Caco-2 (cell line): ENCODE measurements around the gene OVOL3. TPM values are rescaled to one million over a fixed set of nuclear protein-coding genes. Genes with fewer than 3 reads are reported as not detected.
A peak's percentile ranks its signal among the peaks of the same experiment; 100 is the strongest.

Source experiments
- BruUV-seq: library from RNA; stranded (reverse); fragments of 400-500 nt; replicated peaks from 2 replicates; lab custom pipeline; 2021; lab: Mats Ljungman, UMichigan
- CTCF ChIA-PET: fragments of 300-600 bp; sonication (Branson Sonifier 250); formaldehyde crosslinking; loops from one replicate; lab custom pipeline; 2022; ENCODE audit warnings: antibody characterized with exemption; lab: Charles Lee
- POLR2A ChIA-PET: fragments of 300-600 bp; sonication (Branson Sonifier 250); formaldehyde crosslinking; loops from one replicate; lab custom pipeline; 2022; ENCODE audit warnings: antibody characterized with exemption; lab: Charles Lee
- DNase-seq, 2 experiments: peaks; one replicate each; pipeline versions ENCODE4 v3.0.0 to v3.0.0-alpha.2; 2020 to 2022
- H3K27me3 ChIP-seq: replicated peaks from 2 replicates; pipeline ENCODE4 v1.6.0; 2011; ENCODE audit warnings: low read length; ENCODE audit not compliant: control insufficient read depth, insufficient read depth
- H3K36me3 ChIP-seq: 2 replicates; pipeline ENCODE4 v1.5.1; 2011; ENCODE audit warnings: low read length; ENCODE audit not compliant: control insufficient read depth, insufficient read depth
- H3K4me1 ChIP-seq: fragments of 250-450 bp; sonication (Bioruptor Pico); 2 replicates; pipeline ENCODE4 v1.5.1; 2020; ENCODE audit warnings: mild to moderate bottlenecking
- H3K4me3 ChIP-seq: 2 replicates; pipeline ENCODE4 v1.5.1; 2011; ENCODE audit warnings: low read depth, mild to moderate bottlenecking, control low read depth, low read length
- H3K9me3 ChIP-seq: fragments of 250-450 bp; sonication (Bioruptor Pico); 2 replicates; pipeline ENCODE4 v1.5.1; 2020; ENCODE audit warnings: mild to moderate bottlenecking, moderate library complexity
- H3K27ac Mint-ChIP-seq: one replicate; pipeline ENCODE4 v1.8.0; 2022; ENCODE audit warnings: mixed read lengths; ENCODE audit not compliant: unreplicated experiment
- H3K27me3 Mint-ChIP-seq: one replicate; pipeline ENCODE4 v1.8.0; 2022; ENCODE audit warnings: mixed read lengths; ENCODE audit not compliant: insufficient read depth, unreplicated experiment
- H3K36me3 Mint-ChIP-seq: one replicate; pipeline ENCODE4 v1.8.0; 2022; ENCODE audit warnings: mild to moderate bottlenecking, mixed read lengths; ENCODE audit not compliant: insufficient read depth, unreplicated experiment
- H3K4me1 Mint-ChIP-seq: one replicate; pipeline ENCODE4 v1.8.0; 2022; ENCODE audit warnings: low read depth, mixed read lengths; ENCODE audit not compliant: unreplicated experiment
- H3K4me3 Mint-ChIP-seq: one replicate; pipeline ENCODE4 v1.8.0; 2022; ENCODE audit warnings: mild to moderate bottlenecking, moderate library complexity, mixed read lengths; ENCODE audit not compliant: unreplicated experiment
- H3K9me3 Mint-ChIP-seq: one replicate; pipeline ENCODE4 v1.8.0; 2022; ENCODE audit warnings: mixed read lengths; ENCODE audit not compliant: unreplicated experiment
- CTCF ChIP-seq, 2 experiments: fragments of 200-600 bp in 1 of 2; IDR thresholded peaks; 1 replicate in 1 of 2; 2 replicates in 1 of 2; pipeline versions ENCODE4 v1.5.1 to v1.8.0; 2011 to 2022; ENCODE audit warnings: antibody characterized with exemption in 1 of 2, control low read depth in 1 of 2, inconsistent platforms in 1 of 2, low read depth in 1 of 2, low read length in 1 of 2, mild to moderate bottlenecking in 1 of 2, moderate library complexity in 1 of 2; ENCODE audit not compliant: insufficient read depth in 1 of 2, severe bottlenecking in 1 of 2, unreplicated experiment in 1 of 2
- intact Hi-C: fragments of 100-400 bp; cut with micrococcal nuclease; formaldehyde crosslinking; loops from one replicate; pipeline ENCODE4 v1.10.0; 2022; ENCODE audit not compliant: unreplicated experiment
- total RNA-seq: library from RNA; stranded (reverse); gene quantifications from 2 replicates; pipeline ENCODE4 v1.2.3, GENCODE V29; 2022

Gene OVOL3
- total RNA-seq, 1 experiment from 2014 or later = not detected

GRCh38 chr19:36111200-36111539, 227 bp downstream of the OVOL3 start:
- CTCF ChIA-PET = no interaction called here
- H3K4me3 Mint-ChIP-seq = no peak overlapping the region
- no peak overlapping the region for H3K27ac Mint-ChIP-seq

GRCh38 chr19:36112678-36113077, 1.7 kb downstream of the OVOL3 start:
- no TSS peak for BruUV-seq
- DNase-seq = no peak
- Mint-ChIP-seq H3K27me3 (no peaks in the 10 kb centered on the region), H3K4me3 (peak overlapping the region; percentile 92), H3K27ac (peak overlapping the region; percentile 62), H3K4me1 (peaks cover 18% of the 10 kb centered on the region), H3K36me3 (peaks cover 55% of the 10 kb centered on the region), H3K9me3 (no peaks in the 10 kb centered on the region)
- intact Hi-C loops = no loop called here
- CTCF ChIA-PET = no interaction called here
- TF ChIP-seq CTCF (IDR thresholded peaks at IDR 0.05; ENCODE audit: insufficient read depth in 1 of 2, low read depth in 1 of 2, low read length in 1 of 2, severe bottlenecking in 1 of 2, unreplicated experiment in 1 of 2) = no peak
- POLR2A ChIA-PET = no interaction called here
- Histone ChIP-seq H3K36me3 (peaks cover 8% of the 10 kb centered on the region; the same call in 1 of the 2 replicates), H3K4me3 (no peak overlapping the region), H3K4me1 (peaks cover 7% of the 10 kb centered on the region; the same call in 1 of the 2 replicates), H3K9me3 (no peaks in the 10 kb centered on the region), H3K27me3 (no peaks in the 10 kb centered on the region)

More at GRCh38 chr19:36111200-36111539, 227 bp downstream of the OVOL3 start:
- peaks cover 6% of the 10 kb centered on the region; the same call in 1 of the 2 replicates for H3K4me1 ChIP-seq
- H3K9me3 Mint-ChIP-seq = no peaks in the 10 kb centered on the region
- no peaks in the 10 kb centered on the region for H3K9me3 ChIP-seq
- H3K36me3 ChIP-seq = peaks cover 8% of the 10 kb centered on the region; the same call in 1 of the 2 replicates
- no peak overlapping the region for H3K4me3 ChIP-seq
- H3K27me3 ChIP-seq = no peaks in the 10 kb centered on the region
- TF ChIP-seq CTCF (IDR thresholded peaks at IDR 0.05; ENCODE audit: insufficient read depth in 1 of 2, low read depth in 1 of 2, low read length in 1 of 2, severe bottlenecking in 1 of 2, unreplicated experiment in 1 of 2) = no peak
- H3K27me3 Mint-ChIP-seq = no peaks in the 10 kb centered on the region
- no TSS peak for BruUV-seq
- DNase-seq = no peak
- intact Hi-C loops = no loop called here
- H3K36me3 Mint-ChIP-seq = peaks cover 50% of the 10 kb centered on the region
- POLR2A ChIA-PET = no interaction called here
- H3K4me1 Mint-ChIP-seq = peaks cover 8% of the 10 kb centered on the region

- intact Hi-C loops = no loop called here
- no peak for TF ChIP-seq CTCF (IDR thresholded peaks at IDR 0.05; ENCODE audit: insufficient read depth in 1 of 2, low read depth in 1 of 2, low read length in 1 of 2, severe bottlenecking in 1 of 2, unreplicated experiment in 1 of 2)
- ChIA-PET CTCF (no interaction called here), POLR2A (no interaction called here)
- Histone ChIP-seq H3K27me3 (no peaks in the 10 kb centered on the region), H3K36me3 (peaks cover 8% of the 10 kb centered on the region; the same call in 1 of the 2 replicates), H3K4me1 (peaks cover 7% of the 10 kb centered on the region; the same call in 1 of the 2 replicates), H3K9me3 (no peaks in the 10 kb centered on the region), H3K4me3 (peak overlapping the region; percentile 92)
- Mint-ChIP-seq H3K4me1 (peaks cover 25% of the 10 kb centered on the region), H3K27me3 (no peaks in the 10 kb centered on the region), H3K4me3 (peak overlapping the region; percentile 92), H3K27ac (peak overlapping the region; percentile 96), H3K36me3 (peaks cover 59% of the 10 kb centered on the region), H3K9me3 (no peaks in the 10 kb centered on the region)
- DNase-seq = no peak
- BruUV-seq = no TSS peak
These were observed 2.5 kb downstream of the OVOL3 start for GRCh38 chr19:36113425-36113824.
